ENCODE data around the gene KCNJ12.
"Not testable (repeated sequence)": the region's sequence is repeated elsewhere in the genome, so short reads cannot be mapped to it uniquely, and the experiment has no call there.

Gene KCNJ12

GRCh38 chr17:21350495-21350894 is 25.7 kb upstream of the KCNJ12 start:
- not testable (repeated sequence) for H3K9me3 ChIP-seq (ENCODE audit: control insufficient read depth, low read length); H3K4me3 ChIP-seq (ENCODE audit: extremely low read depth, insufficient read depth, low read length, poor library complexity, severe bottlenecking); H3K4me1 ChIP-seq (ENCODE audit: control insufficient read depth, insufficient read depth, low read length, poor library complexity, severe bottlenecking); H3K27ac ChIP-seq (ENCODE audit: low read depth, low read length, severe bottlenecking); H3K36me3 ChIP-seq (ENCODE audit: control insufficient read depth, insufficient read depth, low read length)
- 86 to 94% methylated on average over 4 to 5 of the region's 19 CpGs for WGBS, 2 experiments (ENCODE audit: insufficient coverage in 2 of 2)

- H3K4me3 ChIP-seq (ENCODE audit: extremely low read depth, insufficient read depth, low read length, poor library complexity, severe bottlenecking) = no peak overlapping the region
- H3K4me1 ChIP-seq (ENCODE audit: control insufficient read depth, insufficient read depth, low read length, poor library complexity, severe bottlenecking) = no peaks in the 10 kb centered on the region
- 60 to 72% methylated on average over 3 of the region's 3 CpGs for WGBS, 2 experiments (ENCODE audit: insufficient coverage in 2 of 2)
- no peaks in the 10 kb centered on the region for H3K9me3 ChIP-seq (ENCODE audit: control insufficient read depth, low read length)
- H3K36me3 ChIP-seq (ENCODE audit: control insufficient read depth, insufficient read depth, low read length) = no peaks in the 10 kb centered on the region
- H3K27ac ChIP-seq (ENCODE audit: low read depth, low read length, severe bottlenecking) = no peak overlapping the region
Observed at GRCh38 chr17:21351366-21352065, 24.6 kb upstream of the KCNJ12 start.

- no peaks in the 10 kb centered on the region for H3K36me3 ChIP-seq (ENCODE audit: control insufficient read depth, insufficient read depth, low read length)
- 89 to 91% methylated on average over 21 of the region's 23 CpGs for WGBS, 2 experiments (ENCODE audit: insufficient coverage in 2 of 2)
- no peaks in the 10 kb centered on the region for H3K4me1 ChIP-seq (ENCODE audit: control insufficient read depth, insufficient read depth, low read length, poor library complexity, severe bottlenecking)
- no peaks in the 10 kb centered on the region for H3K9me3 ChIP-seq (ENCODE audit: control insufficient read depth, low read length)
- no peak overlapping the region for H3K27ac ChIP-seq (ENCODE audit: low read depth, low read length, severe bottlenecking)
- H3K4me3 ChIP-seq (ENCODE audit: extremely low read depth, insufficient read depth, low read length, poor library complexity, severe bottlenecking) = no peak overlapping the region
Observed at GRCh38 chr17:21352221-21352980, 23.8 kb upstream of the KCNJ12 start.

- no peak overlapping the region for H3K4me3 ChIP-seq (ENCODE audit: extremely low read depth, insufficient read depth, low read length, poor library complexity, severe bottlenecking)
- H3K9me3 ChIP-seq (ENCODE audit: control insufficient read depth, low read length) = no peaks in the 10 kb centered on the region
- H3K36me3 ChIP-seq (ENCODE audit: control insufficient read depth, insufficient read depth, low read length) = no peaks in the 10 kb centered on the region
- no peaks in the 10 kb centered on the region for H3K4me1 ChIP-seq (ENCODE audit: control insufficient read depth, insufficient read depth, low read length, poor library complexity, severe bottlenecking)
- H3K27ac ChIP-seq (ENCODE audit: low read depth, low read length, severe bottlenecking) = no peak overlapping the region
- WGBS, 2 experiments (ENCODE audit: insufficient coverage in 2 of 2) = 87 to 96% methylated on average over 5 to 8 of the region's 8 CpGs
Observed at GRCh38 chr17:21352981-21353265, 23.2 kb upstream of the KCNJ12 start.

GRCh38 chr17:21353326-21354010 is 22.7 kb upstream of the KCNJ12 start:
- 86 to 96% methylated on average over 8 to 10 of the region's 13 CpGs for WGBS, 2 experiments (ENCODE audit: insufficient coverage in 2 of 2)
- H3K36me3 ChIP-seq (ENCODE audit: control insufficient read depth, insufficient read depth, low read length) = no peaks in the 10 kb centered on the region
- no peak overlapping the region for H3K27ac ChIP-seq (ENCODE audit: low read depth, low read length, severe bottlenecking)
- H3K4me3 ChIP-seq (ENCODE audit: extremely low read depth, insufficient read depth, low read length, poor library complexity, severe bottlenecking) = no peak overlapping the region
- no peaks in the 10 kb centered on the region for H3K4me1 ChIP-seq (ENCODE audit: control insufficient read depth, insufficient read depth, low read length, poor library complexity, severe bottlenecking)
- no peaks in the 10 kb centered on the region for H3K9me3 ChIP-seq (ENCODE audit: control insufficient read depth, low read length)

GRCh38 chr17:21354796-21355385 is 21.3 kb upstream of the KCNJ12 start:
- WGBS, 2 experiments (ENCODE audit: insufficient coverage in 2 of 2) = 90 to 93% methylated on average over 4 to 9 of the region's 13 CpGs
- no peak overlapping the region for H3K27ac ChIP-seq (ENCODE audit: low read depth, low read length, severe bottlenecking)

GRCh38 chr17:21355586-21355985 is 20.6 kb upstream of the KCNJ12 start:
- no peak overlapping the region for H3K27ac ChIP-seq (ENCODE audit: low read depth, low read length, severe bottlenecking)
- peaks cover 8% of the 10 kb centered on the region for H3K4me1 ChIP-seq (ENCODE audit: control insufficient read depth, insufficient read depth, low read length, poor library complexity, severe bottlenecking)
- no peaks in the 10 kb centered on the region for H3K36me3 ChIP-seq (ENCODE audit: control insufficient read depth, insufficient read depth, low read length)
- no peaks in the 10 kb centered on the region for H3K9me3 ChIP-seq (ENCODE audit: control insufficient read depth, low read length)
- WGBS, 2 experiments (ENCODE audit: insufficient coverage in 2 of 2) = 75 to 89% methylated on average over 4 to 6 of the region's 12 CpGs
- H3K4me3 ChIP-seq (ENCODE audit: extremely low read depth, insufficient read depth, low read length, poor library complexity, severe bottlenecking) = no peak overlapping the region

More at GRCh38 chr17:21354796-21355385, 21.3 kb upstream of the KCNJ12 start:
- Histone ChIP-seq H3K4me3 (ENCODE audit: extremely low read depth, insufficient read depth, low read length, poor library complexity, severe bottlenecking) (no peak overlapping the region), H3K36me3 (ENCODE audit: control insufficient read depth, insufficient read depth, low read length) (no peaks in the 10 kb centered on the region), H3K9me3 (ENCODE audit: control insufficient read depth, low read length) (no peaks in the 10 kb centered on the region), H3K4me1 (ENCODE audit: control insufficient read depth, insufficient read depth, low read length, poor library complexity, severe bottlenecking) (peaks cover 6% of the 10 kb centered on the region)

- WGBS, 2 experiments (ENCODE audit: insufficient coverage in 2 of 2) = 81 to 87% methylated on average over 2 of the region's 2 CpGs
- Histone ChIP-seq H3K4me1 (ENCODE audit: control insufficient read depth, insufficient read depth, low read length, poor library complexity, severe bottlenecking) (peaks cover 8% of the 10 kb centered on the region), H3K4me3 (ENCODE audit: extremely low read depth, insufficient read depth, low read length, poor library complexity, severe bottlenecking) (no peak overlapping the region), H3K9me3 (ENCODE audit: control insufficient read depth, low read length) (no peaks in the 10 kb centered on the region), H3K36me3 (ENCODE audit: control insufficient read depth, insufficient read depth, low read length) (no peaks in the 10 kb centered on the region), H3K27ac (ENCODE audit: low read depth, low read length, severe bottlenecking) (no peak overlapping the region)
Observed at GRCh38 chr17:21356537-21357127, 19.5 kb upstream of the KCNJ12 start.

GRCh38 chr17:21357281-21357680 is 18.9 kb upstream of the KCNJ12 start:
- Histone ChIP-seq H3K4me3 (ENCODE audit: extremely low read depth, insufficient read depth, low read length, poor library complexity, severe bottlenecking) (no peak overlapping the region), H3K27ac (ENCODE audit: low read depth, low read length, severe bottlenecking) (no peak overlapping the region), H3K4me1 (ENCODE audit: control insufficient read depth, insufficient read depth, low read length, poor library complexity, severe bottlenecking) (peaks cover 8% of the 10 kb centered on the region), H3K36me3 (ENCODE audit: control insufficient read depth, insufficient read depth, low read length) (no peaks in the 10 kb centered on the region), H3K9me3 (ENCODE audit: control insufficient read depth, low read length) (no peaks in the 10 kb centered on the region)
- WGBS, 2 experiments (ENCODE audit: insufficient coverage in 2 of 2) = 83 to 94% methylated on average over 2 to 4 of the region's 5 CpGs

Measured in mesodermal cell (in vitro differentiated cells).